Measurements from ENCODE around the gene EMC6. TPM values are rescaled to one million over a fixed set of nuclear protein-coding genes. Genes with fewer than 3 reads are reported as not detected.

EMC6 gene
- total and polyA plus RNA-seq, 8 donors: 15.9 to 37.6 (median 23.0) TPM

DNA sequence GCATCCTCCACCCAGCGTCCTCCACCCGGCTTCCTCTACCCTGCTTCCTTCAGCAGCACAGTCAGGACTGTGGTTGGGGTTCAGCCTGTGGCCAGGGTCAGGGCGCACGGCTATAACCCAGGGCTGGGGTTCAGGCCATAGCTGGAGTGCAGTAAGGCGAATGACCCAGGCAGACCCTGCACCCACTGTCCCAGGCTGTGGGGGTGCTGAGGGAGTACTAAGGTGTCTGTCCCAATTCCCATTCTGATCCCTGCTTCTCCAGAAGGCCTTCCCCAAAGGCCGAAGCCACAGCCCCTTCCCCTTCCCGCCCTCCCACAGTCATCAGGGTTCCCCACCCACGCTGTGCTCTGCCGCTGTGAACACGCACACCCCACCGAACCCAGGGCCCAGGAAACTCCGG is 12.4 kb downstream of the EMC6 start:
- DNase-seq (no peak), ATAC-seq (no peak)
- peaks cover 0 to 73% of the 10 kb centered on the region in 2 donors for H3K27me3 ChIP-seq
- intact Hi-C loops (cut with DNase I): no loop called here
- H3K9me3 ChIP-seq: no peaks in the 10 kb centered on the region
- no peak overlapping the region for H3K4me3 ChIP-seq
- peaks cover 0 to 6% of the 10 kb centered on the region in 2 donors for H3K4me1 ChIP-seq
- H3K27ac ChIP-seq: no peak overlapping the region
- H3K36me3 ChIP-seq: no peaks in the 10 kb centered on the region
- TF ChIP-seq, protein P1, sequence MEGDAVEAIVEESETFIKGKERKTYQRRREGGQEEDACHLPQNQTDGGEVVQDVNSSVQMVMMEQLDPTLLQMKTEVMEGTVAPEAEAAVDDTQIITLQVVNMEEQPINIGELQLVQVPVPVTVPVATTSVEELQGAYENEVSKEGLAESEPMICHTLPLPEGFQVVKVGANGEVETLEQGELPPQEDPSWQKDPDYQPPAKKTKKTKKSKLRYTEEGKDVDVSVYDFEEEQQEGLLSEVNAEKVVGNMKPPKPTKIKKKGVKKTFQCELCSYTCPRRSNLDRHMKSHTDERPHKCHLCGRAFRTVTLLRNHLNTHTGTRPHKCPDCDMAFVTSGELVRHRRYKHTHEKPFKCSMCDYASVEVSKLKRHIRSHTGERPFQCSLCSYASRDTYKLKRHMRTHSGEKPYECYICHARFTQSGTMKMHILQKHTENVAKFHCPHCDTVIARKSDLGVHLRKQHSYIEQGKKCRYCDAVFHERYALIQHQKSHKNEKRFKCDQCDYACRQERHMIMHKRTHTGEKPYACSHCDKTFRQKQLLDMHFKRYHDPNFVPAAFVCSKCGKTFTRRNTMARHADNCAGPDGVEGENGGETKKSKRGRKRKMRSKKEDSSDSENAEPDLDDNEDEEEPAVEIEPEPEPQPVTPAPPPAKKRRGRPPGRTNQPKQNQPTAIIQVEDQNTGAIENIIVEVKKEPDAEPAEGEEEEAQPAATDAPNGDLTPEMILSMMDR (IDR thresholded peaks at IDR 0.05): no peak

DNA sequence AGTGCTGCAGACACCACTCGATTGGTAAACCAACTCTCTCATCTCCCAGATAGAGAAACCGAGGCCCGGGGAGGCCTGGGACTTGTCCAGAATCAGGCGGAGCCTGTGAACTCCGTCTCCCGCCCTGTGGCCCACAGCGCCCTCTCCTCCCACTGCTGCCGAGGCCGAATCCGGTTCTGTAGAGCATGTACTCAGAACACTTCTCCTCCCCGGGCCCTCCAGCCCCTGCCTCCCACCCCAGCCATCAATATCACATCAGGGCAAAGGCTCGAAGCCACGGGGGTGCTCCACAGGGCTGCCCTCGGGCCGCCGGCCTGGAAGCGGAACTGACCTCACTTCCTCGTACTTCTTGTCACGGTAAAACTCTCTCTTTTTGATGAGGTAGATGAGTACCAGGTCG is 13.0 kb downstream of the EMC6 start:
- intact Hi-C loops (cut with DNase I): no loop called here
- no peaks in the 10 kb centered on the region for H3K9me3 ChIP-seq
- H3K36me3 ChIP-seq: no peaks in the 10 kb centered on the region
- DNase-seq (no peak), ATAC-seq (no peak)
- H3K27ac ChIP-seq: no peak overlapping the region
- H3K4me3 ChIP-seq: no peak overlapping the region
- TF ChIP-seq, protein P1 (IDR thresholded peaks at IDR 0.05): no peak
- H3K4me1 ChIP-seq: peaks cover 0 to 6% of the 10 kb centered on the region in 2 donors
- H3K27me3 ChIP-seq: peaks cover 0 to 73% of the 10 kb centered on the region in 2 donors

DNA sequence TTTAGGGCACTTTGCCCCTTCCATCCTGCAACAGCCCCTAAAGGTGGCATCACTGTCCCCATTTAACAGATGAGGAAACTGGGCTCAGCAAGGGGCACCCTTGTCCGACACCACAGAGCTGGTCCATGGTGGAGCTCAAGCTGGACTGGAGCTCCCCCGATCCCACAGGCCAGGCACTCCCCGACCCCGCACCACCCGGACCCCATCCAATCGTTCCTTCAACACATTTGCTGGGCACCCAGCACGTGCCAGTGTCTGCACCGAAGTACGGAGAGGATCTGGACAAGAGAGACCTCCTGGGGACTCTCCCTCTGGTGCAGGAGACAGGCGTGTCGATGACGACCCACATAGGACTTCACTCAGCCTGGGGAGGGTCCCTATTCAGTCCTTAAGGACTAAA is 13.4 kb downstream of the EMC6 start:
- no peaks in the 10 kb centered on the region for H3K36me3 ChIP-seq
- H3K4me3 ChIP-seq: no peak overlapping the region
- TF ChIP-seq, protein P1 (IDR thresholded peaks at IDR 0.05): no peak
- H3K27ac ChIP-seq: no peak overlapping the region
- ATAC-seq: no peak
- no peak for DNase-seq
- H3K27me3 ChIP-seq: peaks cover 0 to 71% of the 10 kb centered on the region in 2 donors
- H3K4me1 ChIP-seq: peaks cover 0 to 6% of the 10 kb centered on the region in 2 donors
- H3K9me3 ChIP-seq: no peaks in the 10 kb centered on the region
- intact Hi-C loops (cut with DNase I): no loop called here

DNA sequence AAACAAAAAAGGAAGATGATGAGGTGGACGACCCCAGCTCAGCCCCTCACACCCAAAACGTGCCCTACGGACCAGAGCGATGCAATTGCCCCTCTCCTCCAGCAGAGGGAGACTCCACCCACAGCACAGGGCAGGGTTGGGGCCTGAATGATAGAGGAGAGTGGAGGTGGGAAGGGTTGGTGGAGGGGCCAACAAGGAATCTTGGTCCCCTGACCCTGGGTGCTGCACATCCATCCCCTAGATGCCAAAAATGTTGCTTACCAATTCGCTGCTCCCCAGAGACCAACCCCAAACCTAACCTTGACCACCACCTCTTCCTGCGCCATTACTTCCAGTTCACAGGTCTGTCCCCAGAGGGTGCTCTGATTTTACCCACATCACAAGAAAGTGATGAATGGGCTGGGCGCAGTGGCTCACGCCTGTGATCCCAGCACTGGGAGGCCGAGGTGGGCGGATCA is 14.5 kb downstream of the EMC6 start:
- Histone ChIP-seq H3K27ac (no peak overlapping the region), H3K27me3 (peaks cover 0 to 68% of the 10 kb centered on the region in 2 donors), H3K36me3 (no peaks in the 10 kb centered on the region), H3K4me3 (no peak overlapping the region), H3K4me1 (peaks cover 0 to 6% of the 10 kb centered on the region in 2 donors), H3K9me3 (no peaks in the 10 kb centered on the region)
- intact Hi-C loops (cut with DNase I): no loop called here
- ATAC-seq (peak; percentile 92), DNase-seq (no peak)
- TF ChIP-seq, protein P1 (IDR thresholded peaks at IDR 0.05): peak; percentile 91

DNA sequence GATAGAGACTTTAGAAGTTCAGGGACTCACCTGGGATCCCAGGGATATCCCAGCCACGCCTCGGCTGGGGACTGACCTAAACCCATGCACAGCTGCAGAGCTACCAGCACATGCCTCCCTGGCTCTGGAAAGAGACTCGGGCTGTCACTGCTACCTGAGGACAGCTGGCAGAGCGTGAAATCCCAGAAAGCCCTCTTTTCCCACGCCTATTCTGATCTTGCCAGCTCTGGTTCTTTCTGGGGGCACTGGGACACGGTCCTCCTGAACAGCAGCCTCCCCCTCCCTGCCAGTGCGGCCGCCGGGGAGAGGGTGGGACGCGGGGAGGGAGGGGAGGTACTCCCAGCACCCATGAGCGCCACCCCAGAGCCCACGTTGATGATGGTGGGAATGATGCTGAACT is 16.6 kb downstream of the EMC6 start:
- no peaks in the 10 kb centered on the region for H3K9me3 ChIP-seq
- TF ChIP-seq, protein P1 (IDR thresholded peaks at IDR 0.05): no peak
- H3K4me3 ChIP-seq: no peak overlapping the region
- DNase-seq: peak in 1 of 4 donors; percentile 34
- no peaks in the 10 kb centered on the region for H3K36me3 ChIP-seq
- peaks cover 0 to 6% of the 10 kb centered on the region in 2 donors for H3K4me1 ChIP-seq
- ATAC-seq: no peak
- H3K27ac ChIP-seq: no peak overlapping the region
- intact Hi-C loops (cut with DNase I): no loop called here
- H3K27me3 ChIP-seq: peaks cover 0 to 69% of the 10 kb centered on the region in 2 donors

All from left lung (tissue), 10 donors.